ENCODE data around the gene MTG2. TPM values are rescaled to one million over a fixed set of nuclear protein-coding genes. Genes with fewer than 3 reads are reported as not detected.

Gene MTG2
- 29.6 to 40.6 TPM (median 37.1 TPM) in 5 replicates for total RNA-seq (2022; extraction: Qiagen RNA extraction)

GRCh38 chr20:62182469-62183425 lies at the start of gene MTG2:
Gene MTG2, plus strand, starts transcription at chr20:62183028. Its CDS starts 10,393 bp downstream, at chr20:62193421.

DNA sequence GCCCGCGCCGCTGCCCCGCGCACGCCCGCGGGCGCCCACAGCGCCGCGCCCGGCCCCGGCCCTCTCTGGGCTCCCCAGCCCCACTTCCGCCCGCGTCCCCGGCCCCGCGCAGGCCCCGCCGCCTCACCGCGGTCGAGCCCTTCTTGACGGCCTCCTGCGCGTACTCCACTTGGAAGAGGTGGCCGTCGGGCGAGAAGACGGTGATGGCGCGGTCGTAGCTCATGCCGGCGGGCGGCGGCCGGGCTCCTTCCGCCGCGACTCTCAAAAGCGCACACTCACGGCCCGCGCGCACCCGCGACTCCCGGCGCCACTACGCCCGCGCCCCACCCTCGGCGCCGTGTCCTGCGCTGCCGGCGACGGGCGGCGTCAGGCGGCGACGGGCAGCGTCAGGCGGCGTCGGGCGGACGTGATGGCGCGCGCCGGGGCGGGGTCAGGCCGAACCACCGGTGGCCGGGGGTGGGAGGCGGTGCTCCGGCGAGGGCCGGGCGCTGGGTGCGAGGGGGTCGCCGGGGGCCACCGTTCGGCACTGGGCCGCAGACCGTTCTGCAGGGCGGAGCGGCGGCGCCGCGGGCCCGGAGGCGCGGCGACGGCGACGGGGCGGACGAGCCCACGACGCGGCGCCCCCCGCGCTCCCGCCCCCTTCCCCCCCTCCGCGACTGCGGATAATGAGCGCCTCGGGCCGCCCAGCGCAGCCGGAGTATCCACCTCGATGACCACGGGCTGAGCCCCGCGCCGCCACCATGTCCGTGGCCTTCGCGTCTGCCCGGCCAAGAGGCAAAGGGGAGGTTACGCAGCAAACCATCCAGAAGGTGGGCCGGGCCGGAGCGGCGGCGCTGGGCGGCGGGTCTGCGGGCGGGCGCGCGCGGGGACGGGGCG lies 39.5 kb upstream of the MTG2 start, which contains the start of the genes PSMA7 and SS18L1:
Gene PSMA7 (minus strand): TSS at position 314 of the 876 bp plus-strand sequence. CDS start 91 bp downstream, at position 223.
Gene SS18L1 (plus strand): TSS at position 689 of the 876 bp plus-strand sequence. CDS start 52 bp downstream, at position 741.

GRCh38 chr20:62219992-62220665 lies 37.3 kb downstream of the MTG2 start, which contains the start of gene HRH3:
Gene HRH3, minus strand, starts transcription at chr20:62220278. Its CDS starts 308 bp downstream, at chr20:62219970.

GRCh38 chr20:62237801-62238568 lies 55.2 kb downstream of the MTG2 start, which contains the start of gene OSBPL2:
Gene OSBPL2, plus strand, starts transcription at chr20:62238521. Its CDS starts 17,664 bp downstream, at chr20:62256185.

Other genes starting within 250 kb of the MTG2 start
- 14.2 to 18.7 TPM (median 17.4 TPM) in 5 replicates for gene TAF4, start 117.1 kb upstream of the MTG2 start, total RNA-seq (2022; extraction: Qiagen RNA extraction)
- gene LSM14B, start 60.6 kb upstream of the MTG2 start, total RNA-seq (2022; extraction: Qiagen RNA extraction): 21.5 to 26.4 TPM (median 26.3 TPM) in 5 replicates
- gene PSMA7, start 39.6 kb upstream of the MTG2 start, total RNA-seq (2022; extraction: Qiagen RNA extraction): 481 to 596 TPM (median 560 TPM) in 5 replicates
- 6.1 to 10.7 TPM (median 9.4 TPM) in 5 replicates for gene SS18L1, start 39.3 kb upstream of the MTG2 start, total RNA-seq (2022; extraction: Qiagen RNA extraction)
- gene HRH3, start 37.2 kb downstream of the MTG2 start, total RNA-seq (2022; extraction: Qiagen RNA extraction): not detected in 5 replicates
- gene OSBPL2, start 55.5 kb downstream of the MTG2 start, total RNA-seq (2022; extraction: Qiagen RNA extraction): 16.5 to 21.5 TPM (median 21.2 TPM) in 5 replicates
- gene ADRM1, start 120.0 kb downstream of the MTG2 start, total RNA-seq (2022; extraction: Qiagen RNA extraction): 152 to 196 TPM (median 187 TPM) in 5 replicates
- 260 to 513 TPM (median 431 TPM) in 5 replicates for gene LAMA5, start 184.3 kb downstream of the MTG2 start, total RNA-seq (2022; extraction: Qiagen RNA extraction)
- 2,654 to 2,993 TPM (median 2,828 TPM) in 5 replicates for gene RPS21, start 204.1 kb downstream of the MTG2 start, total RNA-seq (2022; extraction: Qiagen RNA extraction)
- 4.4 to 5.8 TPM (median 5.2 TPM) in 5 replicates for gene CABLES2, start 224.3 kb downstream of the MTG2 start, total RNA-seq (2022; extraction: Qiagen RNA extraction)
- gene RBBP8NL, start 244.5 kb downstream of the MTG2 start, total RNA-seq (2022; extraction: Qiagen RNA extraction): 0.52 to 1.0 TPM (median 0.73 TPM) in 5 replicates